ENCODE data around the gene DGKQ.

DGKQ gene

DNA sequence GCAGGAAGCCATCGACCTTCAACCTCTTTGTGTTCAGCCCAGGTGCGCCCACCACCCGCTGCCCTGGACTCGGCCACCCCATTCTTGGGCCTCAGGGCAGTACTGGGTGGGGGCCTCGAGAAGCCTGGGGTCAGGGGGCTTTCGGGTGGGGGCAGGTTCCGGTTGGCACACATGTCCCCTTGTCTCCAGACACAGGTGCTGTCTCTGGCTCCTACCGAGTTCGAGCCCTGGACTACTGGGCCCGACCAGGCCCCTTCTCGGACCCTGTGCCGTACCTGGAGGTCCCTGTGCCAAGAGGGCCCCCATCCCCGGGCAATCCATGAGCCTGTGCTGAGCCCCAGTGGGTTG is 30.7 kb upstream of the DGKQ start:
- no peaks in the 10 kb centered on the region for H3K36me3 ChIP-seq (ENCODE audit: control insufficient read depth, low read length)
- H3K79me2 ChIP-seq (ENCODE audit: control insufficient read depth, low read length) = no peaks in the 10 kb centered on the region
- H3F3A ChIP-seq (ENCODE audit: control insufficient read depth, insufficient read depth) = no peaks in the 10 kb centered on the region
- no peak overlapping the region for H3K4me3 ChIP-seq (ENCODE audit: low read length)
- peaks cover 26% of the 10 kb centered on the region for H3K27me3 ChIP-seq (ENCODE audit: control insufficient read depth, low read length)
- H3K9me3 ChIP-seq (ENCODE audit: control insufficient read depth, insufficient read depth, low read length) = no peaks in the 10 kb centered on the region
- no peak for TF ChIP-seq EZH2phosphoT487 (IDR thresholded peaks at IDR 0.05; ENCODE audit: borderline replicate concordance, low read length)
- TF ChIP-seq, protein P1, sequence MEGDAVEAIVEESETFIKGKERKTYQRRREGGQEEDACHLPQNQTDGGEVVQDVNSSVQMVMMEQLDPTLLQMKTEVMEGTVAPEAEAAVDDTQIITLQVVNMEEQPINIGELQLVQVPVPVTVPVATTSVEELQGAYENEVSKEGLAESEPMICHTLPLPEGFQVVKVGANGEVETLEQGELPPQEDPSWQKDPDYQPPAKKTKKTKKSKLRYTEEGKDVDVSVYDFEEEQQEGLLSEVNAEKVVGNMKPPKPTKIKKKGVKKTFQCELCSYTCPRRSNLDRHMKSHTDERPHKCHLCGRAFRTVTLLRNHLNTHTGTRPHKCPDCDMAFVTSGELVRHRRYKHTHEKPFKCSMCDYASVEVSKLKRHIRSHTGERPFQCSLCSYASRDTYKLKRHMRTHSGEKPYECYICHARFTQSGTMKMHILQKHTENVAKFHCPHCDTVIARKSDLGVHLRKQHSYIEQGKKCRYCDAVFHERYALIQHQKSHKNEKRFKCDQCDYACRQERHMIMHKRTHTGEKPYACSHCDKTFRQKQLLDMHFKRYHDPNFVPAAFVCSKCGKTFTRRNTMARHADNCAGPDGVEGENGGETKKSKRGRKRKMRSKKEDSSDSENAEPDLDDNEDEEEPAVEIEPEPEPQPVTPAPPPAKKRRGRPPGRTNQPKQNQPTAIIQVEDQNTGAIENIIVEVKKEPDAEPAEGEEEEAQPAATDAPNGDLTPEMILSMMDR (IDR thresholded peaks at IDR 0.05; ENCODE audit: low read depth, low read length, poor library complexity, severe bottlenecking) = no peak
- peaks cover 27% of the 10 kb centered on the region for H3K4me1 ChIP-seq (ENCODE audit: control insufficient read depth, low read length)
- H3K9me2 ChIP-seq (replicated peaks; ENCODE audit: control insufficient read depth, low read length) = no peaks in the 10 kb centered on the region
- no peak overlapping the region for H3K4me2 ChIP-seq (ENCODE audit: low read length)
- no peak overlapping the region for H3K27ac ChIP-seq (ENCODE audit: low read depth, low read length)
- H4K20me1 ChIP-seq (ENCODE audit: control insufficient read depth, insufficient read depth, low read depth, low read length) = no peaks in the 10 kb centered on the region

DNA sequence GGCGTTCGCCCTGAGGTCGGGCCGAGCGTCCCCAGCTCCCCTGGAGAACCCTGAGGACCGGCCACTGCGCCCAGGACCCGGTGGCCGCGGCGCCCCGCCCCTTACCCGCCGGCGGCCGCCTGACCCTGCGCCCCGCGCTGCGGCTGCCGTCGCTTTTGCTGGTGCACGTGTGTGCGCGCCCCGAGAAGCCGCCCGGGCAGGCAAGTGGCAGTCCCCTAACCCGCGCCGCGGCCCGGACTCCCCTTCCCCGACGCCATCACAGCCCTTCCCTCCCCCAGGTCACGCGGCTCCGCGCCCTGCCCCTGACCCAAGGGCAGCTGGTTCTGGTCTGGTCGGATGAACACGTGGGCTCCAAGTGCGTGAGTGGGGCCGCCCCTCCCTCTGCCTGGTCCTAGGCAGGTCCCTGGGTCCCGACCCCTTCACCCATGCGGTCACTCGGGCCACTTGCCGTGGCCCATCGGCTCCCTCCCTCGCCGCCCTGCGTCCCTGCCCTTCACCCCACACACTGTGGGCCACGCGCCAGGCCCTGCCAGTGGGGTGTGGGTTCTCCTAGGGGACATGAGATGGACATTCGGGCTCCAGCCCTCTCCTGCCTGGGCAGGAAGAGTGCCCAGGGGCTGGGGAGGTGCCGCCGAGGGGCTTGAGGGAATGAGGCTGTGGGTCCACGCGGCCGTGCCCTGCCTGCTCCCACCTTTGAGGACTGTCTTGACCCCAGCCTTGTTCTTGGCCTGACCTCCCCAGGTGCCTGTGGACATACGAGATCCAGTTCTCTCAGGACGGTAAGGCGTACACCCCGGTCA is 30.1 kb upstream of the DGKQ start:
- H3F3A ChIP-seq (ENCODE audit: control insufficient read depth, insufficient read depth) = no peaks in the 10 kb centered on the region
- no peaks in the 10 kb centered on the region for H3K79me2 ChIP-seq (ENCODE audit: control insufficient read depth, low read length)
- H3K9me3 ChIP-seq (ENCODE audit: control insufficient read depth, insufficient read depth, low read length) = no peaks in the 10 kb centered on the region
- TF ChIP-seq, protein P1 (IDR thresholded peaks at IDR 0.05; ENCODE audit: low read depth, low read length, poor library complexity, severe bottlenecking) = no peak
- no peak for TF ChIP-seq EZH2phosphoT487 (IDR thresholded peaks at IDR 0.05; ENCODE audit: borderline replicate concordance, low read length)
- H3K27ac ChIP-seq (ENCODE audit: low read depth, low read length) = no peak overlapping the region
- no peaks in the 10 kb centered on the region for H3K36me3 ChIP-seq (ENCODE audit: control insufficient read depth, low read length)
- H3K4me3 ChIP-seq (ENCODE audit: low read length) = no peak overlapping the region
- no peak overlapping the region for H3K4me2 ChIP-seq (ENCODE audit: low read length)
- no peaks in the 10 kb centered on the region for H4K20me1 ChIP-seq (ENCODE audit: control insufficient read depth, insufficient read depth, low read depth, low read length)
- peaks cover 27% of the 10 kb centered on the region for H3K4me1 ChIP-seq (ENCODE audit: control insufficient read depth, low read length)
- H3K9me2 ChIP-seq (replicated peaks; ENCODE audit: control insufficient read depth, low read length) = no peaks in the 10 kb centered on the region
- peaks cover 24% of the 10 kb centered on the region for H3K27me3 ChIP-seq (ENCODE audit: control insufficient read depth, low read length)

DNA sequence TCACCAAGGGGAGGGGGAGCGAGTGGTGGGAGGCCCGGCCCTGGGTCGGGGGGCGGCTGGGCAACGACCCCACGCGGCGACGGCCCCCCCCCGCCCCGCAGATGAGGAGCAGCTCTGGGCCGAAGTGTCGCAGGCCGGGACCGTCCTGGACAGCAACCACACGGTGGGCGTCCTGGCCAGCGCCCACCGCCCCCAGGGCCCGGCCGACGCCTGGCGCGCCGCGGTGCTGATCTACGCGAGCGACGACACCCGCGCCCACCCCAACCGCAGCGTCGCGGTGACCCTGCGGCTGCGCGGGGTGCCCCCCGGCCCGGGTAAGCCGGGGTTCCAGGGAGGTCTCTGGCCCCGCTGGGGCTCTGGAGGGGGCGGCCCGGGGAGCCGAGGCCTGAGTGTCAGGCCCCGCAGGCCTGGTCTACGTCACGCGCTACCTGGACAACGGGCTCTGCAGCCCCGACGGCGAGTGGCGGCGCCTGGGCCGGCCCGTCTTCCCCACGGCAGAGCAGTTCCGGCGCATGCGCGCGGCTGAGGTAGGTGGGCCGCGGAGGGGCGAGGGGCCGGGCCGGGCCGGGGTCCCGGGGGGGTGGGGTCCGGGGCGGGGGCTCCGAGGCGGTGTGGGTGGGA is 29.4 kb upstream of the DGKQ start:
- Histone ChIP-seq H3K9me3 (ENCODE audit: control insufficient read depth, insufficient read depth, low read length) (no peaks in the 10 kb centered on the region), H3K36me3 (ENCODE audit: control insufficient read depth, low read length) (no peaks in the 10 kb centered on the region), H3K27ac (ENCODE audit: low read depth, low read length) (no peak overlapping the region), H3K4me3 (ENCODE audit: low read length) (no peak overlapping the region), H3K4me1 (ENCODE audit: control insufficient read depth, low read length) (peaks cover 34% of the 10 kb centered on the region), H3K4me2 (ENCODE audit: low read length) (no peak overlapping the region), H3K27me3 (ENCODE audit: control insufficient read depth, low read length) (peaks cover 24% of the 10 kb centered on the region), H3K79me2 (ENCODE audit: control insufficient read depth, low read length) (no peaks in the 10 kb centered on the region), H3F3A (ENCODE audit: control insufficient read depth, insufficient read depth) (no peaks in the 10 kb centered on the region), H3K9me2 (replicated peaks; ENCODE audit: control insufficient read depth, low read length) (no peaks in the 10 kb centered on the region), H4K20me1 (ENCODE audit: control insufficient read depth, insufficient read depth, low read depth, low read length) (no peaks in the 10 kb centered on the region)
- no peak for TF ChIP-seq EZH2phosphoT487 (IDR thresholded peaks at IDR 0.05; ENCODE audit: borderline replicate concordance, low read length)
- TF ChIP-seq, protein P1 (IDR thresholded peaks at IDR 0.05; ENCODE audit: low read depth, low read length, poor library complexity, severe bottlenecking) = no peak

Measured in DOHH2 (cell line).